ENCODE measurements around the gene C5. TPM values are rescaled to one million over a fixed set of nuclear protein-coding genes. Genes with fewer than 3 reads are reported as not detected.

The C5 gene
- total RNA-seq, 1 experiment from 2014 or later, result 4.2 TPM

GRCh38 chr9:121059998-121060636, 10.0 kb upstream of the C5 start:
- H3K27me3 Mint-ChIP-seq (ENCODE audit: insufficient read depth, unreplicated experiment), result no peaks in the 10 kb centered on the region
- ChIA-PET CTCF (interaction anchor here (0.5 to 8.9 kb wide), 58 partner anchors 8 to 1509 kb away, joined by 3 to 111 read pairs (median 4); partner anchors contain the start of genes C5 and CNTRL), POLR2A (interaction anchor here (0.6 to 1.1 kb wide), 2 partner anchors 74 to 306 kb away, joined by 5 to 9 read pairs; no protein-coding TSS in a partner anchor)
- DNase-seq (ENCODE audit: unreplicated experiment), result peak; percentile 66
- peak; percentile 53 for TF ChIP-seq CTCF (IDR thresholded peaks at IDR 0.05; ENCODE audit: unreplicated experiment)
- no peak overlapping the region for H3K4me3 Mint-ChIP-seq (ENCODE audit: unreplicated experiment)
- intact Hi-C loops (cut with micrococcal nuclease), result loop anchor here (1.0 to 5.0 kb wide), 3 partner anchors 75 to 443 kb away; no protein-coding TSS in a partner anchor
- no peak overlapping the region for H3K27ac Mint-ChIP-seq (ENCODE audit: low read depth, unreplicated experiment)
- no TSS peak for BruUV-seq (replicated peaks)
- no peaks in the 10 kb centered on the region for H3K9me3 Mint-ChIP-seq (ENCODE audit: unreplicated experiment)
- no peaks in the 10 kb centered on the region for H3K4me1 Mint-ChIP-seq (ENCODE audit: insufficient read depth, unreplicated experiment)
- H3K36me3 Mint-ChIP-seq (ENCODE audit: insufficient read depth, unreplicated experiment), result no peaks in the 10 kb centered on the region

GRCh38 chr9:121059513-121059912, 9.4 kb upstream of the C5 start:
- no TSS peak for BruUV-seq (replicated peaks)
- Mint-ChIP-seq H3K36me3 (ENCODE audit: insufficient read depth, unreplicated experiment) (no peaks in the 10 kb centered on the region), H3K4me3 (ENCODE audit: unreplicated experiment) (no peak overlapping the region), H3K4me1 (ENCODE audit: insufficient read depth, unreplicated experiment) (no peaks in the 10 kb centered on the region), H3K27ac (ENCODE audit: low read depth, unreplicated experiment) (no peak overlapping the region), H3K9me3 (ENCODE audit: unreplicated experiment) (no peaks in the 10 kb centered on the region), H3K27me3 (ENCODE audit: insufficient read depth, unreplicated experiment) (no peaks in the 10 kb centered on the region)
- POLR2A ChIA-PET, result interaction anchor here (0.6 to 1.1 kb wide), 2 partner anchors 74 to 305 kb away, joined by 5 to 9 read pairs; no protein-coding TSS in a partner anchor
- CTCF ChIA-PET, result interaction anchor here (0.5 to 8.9 kb wide), 54 partner anchors 7 to 1508 kb away, joined by 3 to 111 read pairs (median 4); partner anchors contain the start of genes C5 and CNTRL
- no peak for DNase-seq (ENCODE audit: unreplicated experiment)
- no peak for TF ChIP-seq CTCF (IDR thresholded peaks at IDR 0.05; ENCODE audit: unreplicated experiment)
- intact Hi-C loops (cut with micrococcal nuclease), result no loop called here

- ChIA-PET POLR2A (no interaction called here), CTCF (interaction anchor here (1.2 to 8.9 kb wide), 3 partner anchors 72 to 302 kb away, joined by 4 to 111 read pairs (median 24); no protein-coding TSS in a partner anchor)
- no peaks in the 10 kb centered on the region for H3K9me3 Mint-ChIP-seq (ENCODE audit: unreplicated experiment)
- no peak for TF ChIP-seq CTCF (IDR thresholded peaks at IDR 0.05; ENCODE audit: unreplicated experiment)
- H3K36me3 Mint-ChIP-seq (ENCODE audit: insufficient read depth, unreplicated experiment), result no peaks in the 10 kb centered on the region
- BruUV-seq (replicated peaks), result no TSS peak
- intact Hi-C loops (cut with micrococcal nuclease), result no loop called here
- H3K27ac Mint-ChIP-seq (ENCODE audit: low read depth, unreplicated experiment), result no peak overlapping the region
- H3K4me3 Mint-ChIP-seq (ENCODE audit: unreplicated experiment), result no peak overlapping the region
- no peaks in the 10 kb centered on the region for H3K27me3 Mint-ChIP-seq (ENCODE audit: insufficient read depth, unreplicated experiment)
- H3K4me1 Mint-ChIP-seq (ENCODE audit: insufficient read depth, unreplicated experiment), result no peaks in the 10 kb centered on the region
- DNase-seq (ENCODE audit: unreplicated experiment), result no peak
Measured at GRCh38 chr9:121057821-121058220, 7.7 kb upstream of the C5 start.

- Mint-ChIP-seq H3K4me1 (ENCODE audit: insufficient read depth, unreplicated experiment) (no peaks in the 10 kb centered on the region), H3K27me3 (ENCODE audit: insufficient read depth, unreplicated experiment) (no peaks in the 10 kb centered on the region), H3K36me3 (ENCODE audit: insufficient read depth, unreplicated experiment) (no peaks in the 10 kb centered on the region), H3K9me3 (ENCODE audit: unreplicated experiment) (no peaks in the 10 kb centered on the region), H3K4me3 (ENCODE audit: unreplicated experiment) (no peak overlapping the region), H3K27ac (ENCODE audit: low read depth, unreplicated experiment) (no peak overlapping the region)
- ChIA-PET POLR2A (no interaction called here), CTCF (interaction anchor here (0.5 to 8.9 kb wide), 9 partner anchors 17 to 300 kb away, joined by 3 to 111 read pairs (median 3); no protein-coding TSS in a partner anchor)
- intact Hi-C loops (cut with micrococcal nuclease), result no loop called here
- peak; percentile 26 for TF ChIP-seq CTCF (IDR thresholded peaks at IDR 0.05; ENCODE audit: unreplicated experiment)
- peak; percentile 23 for DNase-seq (ENCODE audit: unreplicated experiment)
- no TSS peak for BruUV-seq (replicated peaks)
Measured at GRCh38 chr9:121055642-121056143, 5.6 kb upstream of the C5 start.
